Mucosa of descending colon (tissue), 3 donors: ENCODE results near the gene GALNT18. TPM values are rescaled to one million over a fixed set of nuclear protein-coding genes. Genes with fewer than 3 reads are reported as not detected.
A peak's percentile ranks its signal among the peaks of the same experiment; 100 is the strongest.

ENCODE experiments used
- ATAC-seq: fragments of 200-7000 bp; cut with Tn5 transposase; one replicate; pipeline ENCODE4 v1.9.1; 2020; ENCODE audit warnings: mild to moderate bottlenecking, moderate library complexity
- DNase-seq, 3 donors: peaks; one replicate each; pipeline ENCODE4 v3.0.0-alpha.2; 2020
- H3K36me3 ChIP-seq: fragments of 200-600 bp; one replicate; pipeline ENCODE4 v1.8.0; 2021; ENCODE audit warnings: low read depth, mild to moderate bottlenecking
- H3K4me1 ChIP-seq: fragments of 200-600 bp; one replicate; pipeline ENCODE4 v1.8.0; 2021; ENCODE audit warnings: low read depth, mild to moderate bottlenecking
- H3K4me3 ChIP-seq: fragments of 200-600 bp; one replicate; pipeline ENCODE4 v1.8.0; 2021; ENCODE audit warnings: mild to moderate bottlenecking
- H3K9me3 ChIP-seq: fragments of 200-600 bp; one replicate; pipeline ENCODE4 v1.8.0; 2021; ENCODE audit warnings: mild to moderate bottlenecking
- intact Hi-C, 2 donors: fragments of 100-400 bp; cut with DNase I in 1 of 2; cut with micrococcal nuclease in 1 of 2; formaldehyde crosslinking; loops; one replicate each; pipeline versions ENCODE4 v1.11.0 to v1.11.1; 2022; cut with DNase I, micrococcal nuclease
- total RNA-seq, 3 donors: library from RNA; stranded (reverse); fragmentation: NEBNext Ultra II Directional in 2 of 3; extraction: Animal tissue kit (Norgen Biotek cat#: 25700) in 2 of 3; gene quantifications; one replicate each; pipeline versions ENCODE4 v1.2.1 to v1.2.4, GENCODE V29; 2021 to 2023
- TF ChIP-seq, protein P1 (sequence below): fragments of 200-600 bp; IDR thresholded peaks from one replicate; pipeline ENCODE4 v1.8.0; 2022; ENCODE audit warnings: antibody characterized with exemption, mild to moderate bottlenecking
- donor health status: DM: no; HTN: no; CAD: no; lungs with moderate emphysema.
- donor health status: DM: no; HTN: no; CAD: no.
- donor health status: DM: no; HTN: yes; CAD: no.

GALNT18 gene
- total RNA-seq, 3 donors from 2014 or later, result 2.0 to 27.8 (median 5.4) TPM

DNA sequence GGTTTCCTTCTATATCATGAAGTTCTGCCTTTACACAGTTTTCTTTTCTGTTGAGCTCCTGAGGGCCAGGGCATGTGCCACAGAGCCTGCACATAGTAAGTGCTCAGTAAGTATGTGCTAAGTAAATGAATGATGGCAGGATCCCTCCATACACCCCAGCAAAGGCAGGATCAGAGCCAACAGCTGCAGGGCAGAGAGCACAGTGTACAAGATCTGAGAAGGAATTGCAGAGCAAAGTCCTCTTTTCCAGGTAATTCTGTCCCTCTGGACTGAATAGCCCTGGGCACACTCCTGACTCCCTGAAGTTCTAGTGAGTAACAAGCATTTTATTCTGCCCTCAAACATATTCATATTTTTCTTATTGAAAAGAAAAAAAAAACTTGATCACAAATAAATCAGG is 117.7 kb downstream of the GALNT18 start:
- Histone ChIP-seq H3K36me3 (no peaks in the 10 kb centered on the region), H3K4me3 (no peak overlapping the region), H3K9me3 (no peaks in the 10 kb centered on the region), H3K4me1 (peaks cover 31% of the 10 kb centered on the region)
- ATAC-seq (peak; percentile 81), DNase-seq (peak in 2 of 3 donors; percentile 49 to 52)
- intact Hi-C loops, result no loop called here
- TF ChIP-seq, protein P1, sequence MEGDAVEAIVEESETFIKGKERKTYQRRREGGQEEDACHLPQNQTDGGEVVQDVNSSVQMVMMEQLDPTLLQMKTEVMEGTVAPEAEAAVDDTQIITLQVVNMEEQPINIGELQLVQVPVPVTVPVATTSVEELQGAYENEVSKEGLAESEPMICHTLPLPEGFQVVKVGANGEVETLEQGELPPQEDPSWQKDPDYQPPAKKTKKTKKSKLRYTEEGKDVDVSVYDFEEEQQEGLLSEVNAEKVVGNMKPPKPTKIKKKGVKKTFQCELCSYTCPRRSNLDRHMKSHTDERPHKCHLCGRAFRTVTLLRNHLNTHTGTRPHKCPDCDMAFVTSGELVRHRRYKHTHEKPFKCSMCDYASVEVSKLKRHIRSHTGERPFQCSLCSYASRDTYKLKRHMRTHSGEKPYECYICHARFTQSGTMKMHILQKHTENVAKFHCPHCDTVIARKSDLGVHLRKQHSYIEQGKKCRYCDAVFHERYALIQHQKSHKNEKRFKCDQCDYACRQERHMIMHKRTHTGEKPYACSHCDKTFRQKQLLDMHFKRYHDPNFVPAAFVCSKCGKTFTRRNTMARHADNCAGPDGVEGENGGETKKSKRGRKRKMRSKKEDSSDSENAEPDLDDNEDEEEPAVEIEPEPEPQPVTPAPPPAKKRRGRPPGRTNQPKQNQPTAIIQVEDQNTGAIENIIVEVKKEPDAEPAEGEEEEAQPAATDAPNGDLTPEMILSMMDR, result no peak

DNA sequence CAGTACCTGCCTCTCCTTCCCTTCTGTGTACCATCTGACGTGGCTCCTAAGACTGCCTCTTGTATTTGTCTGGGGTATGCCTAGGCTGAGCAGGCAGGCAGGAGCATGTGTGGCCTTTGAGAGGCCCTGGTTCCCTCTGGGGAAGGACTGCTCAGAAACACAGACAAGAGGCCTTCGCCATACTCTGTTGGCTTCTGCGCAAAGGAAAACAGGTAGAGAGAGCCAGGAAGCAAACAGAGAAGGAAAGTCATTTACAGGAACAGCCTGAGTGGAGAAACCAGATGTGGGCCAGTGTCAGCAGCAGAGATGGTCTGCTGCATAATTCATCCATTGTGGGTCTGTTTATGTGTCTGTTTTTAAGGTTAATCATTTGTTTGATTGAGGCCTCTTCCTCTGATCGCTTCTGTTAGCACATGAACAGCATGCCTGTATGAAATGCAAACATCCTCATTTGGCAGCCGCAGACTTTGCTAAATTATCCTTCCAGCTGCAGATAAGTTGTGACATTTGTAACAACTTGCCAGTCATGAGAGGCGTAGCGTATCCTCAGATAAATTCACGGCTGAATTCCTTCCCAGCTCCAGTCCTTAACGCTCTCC is 119.4 kb downstream of the GALNT18 start:
- Histone ChIP-seq H3K36me3 (no peaks in the 10 kb centered on the region), H3K4me1 (peaks cover 31% of the 10 kb centered on the region), H3K4me3 (no peak overlapping the region), H3K9me3 (no peaks in the 10 kb centered on the region)
- intact Hi-C loops, result no loop called here
- peak; percentile 60 for ATAC-seq
- DNase-seq, result peak in 1 of 3 donors; percentile 31
- TF ChIP-seq, protein P1, result no peak

DNA sequence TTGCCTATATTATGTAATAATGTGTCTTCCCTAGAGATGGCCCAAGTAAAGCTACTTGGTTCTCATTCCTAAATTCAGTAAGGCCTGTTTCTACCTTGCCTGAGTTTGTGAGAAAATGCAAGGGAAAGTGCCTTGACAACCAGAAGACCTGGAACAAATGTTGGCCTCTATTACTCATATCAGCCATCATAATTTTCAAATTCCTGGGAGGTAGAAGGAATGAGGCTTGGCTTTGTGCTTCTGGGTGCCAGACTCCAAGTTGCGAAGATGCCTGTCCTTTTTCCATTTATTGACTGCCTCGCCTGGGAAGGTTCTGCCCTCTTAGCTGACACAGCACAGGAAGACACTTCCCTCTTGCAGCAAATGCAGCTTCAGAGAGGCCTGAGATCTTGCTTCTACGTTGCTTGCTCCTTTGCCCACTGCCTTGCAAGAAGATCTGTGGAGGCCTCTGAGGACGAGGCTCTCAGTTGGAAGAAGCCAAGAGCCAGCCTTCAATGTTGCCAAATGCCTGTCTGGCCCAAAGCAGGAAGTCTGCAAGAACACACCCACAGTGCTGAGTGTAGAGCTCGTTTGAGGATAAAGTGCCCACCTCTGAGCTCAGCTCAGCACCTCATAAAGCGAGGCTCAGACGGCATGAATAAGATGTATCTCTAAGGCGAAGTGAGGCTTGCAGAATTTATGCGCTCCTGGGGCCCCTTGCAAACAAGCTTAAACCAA is 120.1 kb downstream of the GALNT18 start:
- TF ChIP-seq, protein P1, result no peak
- H3K4me3 ChIP-seq, result no peak overlapping the region
- intact Hi-C loops, result no loop called here
- peaks cover 31% of the 10 kb centered on the region for H3K4me1 ChIP-seq
- H3K36me3 ChIP-seq, result no peaks in the 10 kb centered on the region
- DNase-seq (peak in 2 of 3 donors; percentile 31 to 37), ATAC-seq (peak; percentile 78)
- H3K9me3 ChIP-seq, result no peaks in the 10 kb centered on the region

DNA sequence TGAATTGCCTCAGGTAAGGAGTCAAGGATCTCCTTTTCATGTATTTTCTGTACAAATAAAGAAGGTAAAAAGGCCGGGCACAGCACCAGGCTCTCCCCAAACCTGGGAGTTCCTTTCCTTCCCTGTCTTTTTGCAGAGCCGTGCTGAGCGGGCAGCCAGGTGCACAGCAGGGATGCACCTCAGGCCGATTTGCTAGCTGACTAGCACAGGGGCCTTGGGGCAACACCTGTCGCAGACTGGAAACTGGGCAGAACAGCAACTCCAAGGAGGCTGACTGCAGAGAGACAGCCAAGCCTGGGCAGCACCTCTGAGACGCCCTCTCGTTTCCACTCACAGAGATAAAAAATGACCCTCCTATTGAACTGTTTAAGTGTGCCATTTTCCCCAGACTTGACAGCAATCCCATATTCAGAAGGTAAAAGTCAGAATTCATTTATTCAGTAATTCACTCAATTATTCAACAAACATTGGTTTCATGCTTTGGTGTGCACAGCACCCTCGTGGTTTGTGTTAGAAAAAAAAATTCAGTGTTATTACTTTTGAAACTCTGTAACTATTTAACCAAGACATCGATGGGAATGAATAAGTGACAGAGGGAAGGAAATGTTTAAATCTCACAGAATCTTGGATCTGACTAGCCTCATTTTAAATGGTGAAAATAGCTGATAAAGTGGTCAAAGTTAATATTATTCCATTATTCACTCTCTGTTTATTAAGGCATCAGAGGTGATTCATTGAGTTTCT is 120.9 kb downstream of the GALNT18 start:
- peaks cover 31% of the 10 kb centered on the region for H3K4me1 ChIP-seq

DNA sequence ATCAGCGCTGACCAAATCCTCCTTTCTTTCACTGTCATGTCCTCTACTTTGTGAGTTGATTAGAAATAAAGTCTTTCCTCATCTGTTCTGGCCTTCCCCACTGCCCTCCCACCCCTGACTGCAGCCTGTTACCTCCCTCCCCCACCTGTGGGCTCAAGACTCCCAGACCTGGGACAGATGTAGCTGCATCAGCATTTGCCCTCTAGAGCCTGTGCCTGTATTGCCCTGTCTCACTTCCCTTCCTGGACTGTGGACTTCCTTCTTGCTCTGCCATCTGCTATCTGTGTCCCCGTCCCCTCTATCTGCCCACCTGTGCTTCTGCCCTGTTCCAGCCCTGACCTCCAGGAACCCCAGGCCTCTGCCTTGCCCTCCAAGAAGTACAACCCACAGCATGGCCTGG is 122.5 kb downstream of the GALNT18 start:
- TF ChIP-seq, protein P1, result no peak
- Histone ChIP-seq H3K9me3 (no peaks in the 10 kb centered on the region), H3K4me3 (no peak overlapping the region), H3K4me1 (peaks cover 31% of the 10 kb centered on the region), H3K36me3 (no peaks in the 10 kb centered on the region)
- intact Hi-C loops, result no loop called here
- DNase-seq, result no peak
- no peak for ATAC-seq

More for the DNA sequence above, 120.9 kb downstream of the GALNT18 start:
- Histone ChIP-seq H3K9me3 (no peaks in the 10 kb centered on the region), H3K4me3 (no peak overlapping the region), H3K36me3 (no peaks in the 10 kb centered on the region)
- ATAC-seq, result no peak
- intact Hi-C loops, result no loop called here
- DNase-seq, result no peak
- TF ChIP-seq, protein P1, result no peak
